Peyer's patch (tissue), 4 donors: Measurements from ENCODE around the gene TBX10.
"Not testable (repeated sequence)": the region's sequence is repeated elsewhere in the genome, so short reads cannot be mapped to it uniquely, and the experiment has no call there.

Source experiments
- POLR2A ChIP-seq, 2 donors: fragments of 450-650 bp; IDR thresholded peaks; one replicate each; pipeline ENCODE4 v1.5.1; 2017; ENCODE audit warnings: antibody characterized with exemption in 2 of 2, mild to moderate bottlenecking in 2 of 2, moderate library complexity in 2 of 2
- TF ChIP-seq, protein P1 (sequence below), 6 experiments: fragments of 450-650 bp in 4 of 6; fragments of 200-600 bp in 2 of 6; sonication (generic) in 1 of 6; IDR thresholded peaks; one replicate each; pipeline ENCODE4 v1.5.1; 2017 to 2019; ENCODE audit warnings: antibody characterized with exemption in 6 of 6, mild to moderate bottlenecking in 3 of 6, moderate library complexity in 1 of 6

DNA sequence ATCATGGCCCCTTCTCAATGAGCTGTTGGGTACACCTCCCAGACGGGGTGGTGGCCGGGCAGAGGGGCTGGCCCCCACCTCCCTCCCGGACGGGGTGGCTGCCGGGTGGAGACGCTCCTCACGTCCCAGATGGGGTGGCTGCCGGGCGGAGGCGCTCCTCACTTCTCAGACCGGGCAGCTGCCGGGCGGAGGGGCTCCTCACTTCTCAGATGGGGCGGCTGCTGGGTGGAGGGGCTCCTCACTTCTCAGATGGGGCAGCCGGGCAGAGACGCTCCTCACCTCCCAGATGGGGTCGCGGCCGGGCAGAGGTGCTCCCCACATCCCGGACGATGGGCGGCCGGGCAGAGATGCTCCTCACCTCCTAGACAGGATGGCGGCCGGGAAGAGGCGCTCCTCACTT, 41.6 kb downstream of the TBX10 start:
- TF ChIP-seq, protein P1, sequence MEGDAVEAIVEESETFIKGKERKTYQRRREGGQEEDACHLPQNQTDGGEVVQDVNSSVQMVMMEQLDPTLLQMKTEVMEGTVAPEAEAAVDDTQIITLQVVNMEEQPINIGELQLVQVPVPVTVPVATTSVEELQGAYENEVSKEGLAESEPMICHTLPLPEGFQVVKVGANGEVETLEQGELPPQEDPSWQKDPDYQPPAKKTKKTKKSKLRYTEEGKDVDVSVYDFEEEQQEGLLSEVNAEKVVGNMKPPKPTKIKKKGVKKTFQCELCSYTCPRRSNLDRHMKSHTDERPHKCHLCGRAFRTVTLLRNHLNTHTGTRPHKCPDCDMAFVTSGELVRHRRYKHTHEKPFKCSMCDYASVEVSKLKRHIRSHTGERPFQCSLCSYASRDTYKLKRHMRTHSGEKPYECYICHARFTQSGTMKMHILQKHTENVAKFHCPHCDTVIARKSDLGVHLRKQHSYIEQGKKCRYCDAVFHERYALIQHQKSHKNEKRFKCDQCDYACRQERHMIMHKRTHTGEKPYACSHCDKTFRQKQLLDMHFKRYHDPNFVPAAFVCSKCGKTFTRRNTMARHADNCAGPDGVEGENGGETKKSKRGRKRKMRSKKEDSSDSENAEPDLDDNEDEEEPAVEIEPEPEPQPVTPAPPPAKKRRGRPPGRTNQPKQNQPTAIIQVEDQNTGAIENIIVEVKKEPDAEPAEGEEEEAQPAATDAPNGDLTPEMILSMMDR (IDR thresholded peaks at IDR 0.05): not testable (repeated sequence)
- not testable (repeated sequence) for TF ChIP-seq POLR2A (IDR thresholded peaks at IDR 0.05)
